GM21526 (cell line): ENCODE measurements around the gene SIK1.
"Not testable (repeated sequence)": the region's sequence is repeated elsewhere in the genome, so short reads cannot be mapped to it uniquely, and the experiment has no call there.

Experiments
- ATAC-seq: cut with Tn5 transposase; IDR thresholded peaks from one replicate; pipeline ENCODE4 v1.9.1; 2021; ENCODE audit warnings: moderate library complexity; ENCODE audit not compliant: unreplicated experiment, low FRiP score

SIK1 gene

DNA sequence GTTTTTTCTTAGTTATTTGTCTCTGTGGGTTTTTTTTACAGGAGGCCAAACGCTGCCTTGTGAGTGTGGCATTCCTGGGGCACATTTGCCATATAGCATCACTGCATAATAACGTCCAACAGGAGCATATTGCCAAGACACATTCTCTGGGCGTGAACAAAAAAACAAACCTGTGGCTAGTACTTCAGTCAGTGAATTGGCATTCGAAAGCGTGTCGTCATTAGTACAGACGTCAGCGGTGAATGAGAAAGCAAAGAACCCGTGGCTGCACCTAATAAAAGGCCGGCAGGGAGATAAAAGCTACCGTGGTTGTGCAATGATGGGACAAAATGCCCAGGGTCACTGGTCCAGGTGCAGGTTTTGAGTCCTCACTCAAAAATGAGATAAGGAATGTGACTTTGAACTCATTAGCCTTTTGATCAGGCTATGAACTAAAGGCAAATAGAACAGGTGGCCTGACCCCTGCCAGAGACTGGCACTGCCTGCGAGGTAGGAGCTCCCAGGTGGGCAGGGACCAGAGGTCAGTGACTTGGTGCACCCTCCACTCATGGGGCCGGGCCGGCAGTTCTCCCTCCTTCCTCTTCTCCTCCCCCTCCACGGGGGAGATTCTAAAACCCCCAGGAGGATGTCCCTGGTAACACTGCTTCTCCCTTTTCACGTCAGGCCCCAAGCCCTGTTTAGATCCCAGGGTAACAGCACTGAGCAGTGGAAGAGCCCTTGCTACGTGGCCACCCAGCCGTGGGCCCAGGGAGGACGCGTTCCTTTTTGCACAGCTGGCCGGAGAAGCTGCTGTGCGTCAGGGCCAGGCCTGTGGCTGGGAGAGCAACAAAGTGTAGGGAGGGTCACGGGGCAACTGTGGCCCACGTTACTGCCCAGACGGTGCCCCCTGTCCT, 14.2 kb upstream of the SIK1 start:
- ATAC-seq: not testable (repeated sequence)

DNA sequence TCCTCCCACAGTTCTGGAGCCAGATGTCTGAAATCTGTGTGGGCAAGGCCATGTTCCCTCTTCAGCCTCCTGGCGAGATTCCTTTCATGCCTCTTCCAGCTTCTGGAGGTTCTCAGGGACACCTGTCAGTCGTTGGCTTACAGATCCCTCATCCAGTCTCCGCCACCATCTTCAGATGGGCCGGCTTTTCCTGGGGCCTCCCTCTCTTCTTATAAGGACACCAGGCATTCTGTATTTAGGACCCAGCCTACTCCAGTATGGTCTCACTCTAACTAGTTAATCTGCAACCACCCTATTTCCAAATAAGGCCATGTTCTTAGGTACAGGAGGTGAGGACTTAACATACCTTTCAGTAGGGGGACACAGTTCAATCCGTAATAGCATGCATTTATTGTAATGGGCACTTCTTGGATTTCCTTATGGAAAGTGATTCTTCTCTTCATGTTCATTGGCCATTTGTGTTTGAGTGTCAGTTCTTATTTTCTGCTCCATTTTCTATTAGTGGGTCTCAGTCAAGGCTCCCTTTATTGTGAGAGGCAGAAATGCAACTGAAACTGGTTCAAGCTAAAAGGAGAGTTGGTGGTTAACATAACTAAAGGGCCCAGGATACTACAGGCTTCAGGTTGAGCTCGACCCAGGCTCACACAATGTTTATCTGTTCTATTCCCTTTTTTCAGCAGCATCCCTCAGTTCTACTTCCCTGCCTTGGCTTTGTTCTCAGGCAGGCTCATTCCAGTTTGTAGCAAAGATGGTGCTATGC, 12.6 kb upstream of the SIK1 start:
- ATAC-seq: not testable (repeated sequence)

DNA sequence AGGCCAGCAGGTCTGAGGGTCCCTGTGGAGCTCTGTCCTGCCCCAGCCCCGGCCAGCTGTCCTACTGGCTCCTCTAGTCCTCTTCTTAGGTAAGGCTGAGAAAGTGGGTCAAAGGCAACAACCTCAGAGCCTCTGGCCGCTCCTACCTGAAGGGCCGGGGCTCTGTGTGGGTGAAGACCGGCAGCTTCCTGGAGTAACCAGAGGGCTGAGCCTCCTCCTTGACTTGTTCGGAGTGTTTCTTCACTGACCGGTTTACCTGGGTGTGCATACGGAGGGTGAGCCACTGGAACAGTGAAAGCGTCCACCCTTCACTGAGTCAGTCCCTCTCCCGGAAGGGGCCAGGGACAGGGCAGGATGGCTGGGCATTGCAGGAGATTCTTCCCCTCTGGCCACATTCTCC, 9.3 kb upstream of the SIK1 start:
- not testable (repeated sequence) for ATAC-seq

DNA sequence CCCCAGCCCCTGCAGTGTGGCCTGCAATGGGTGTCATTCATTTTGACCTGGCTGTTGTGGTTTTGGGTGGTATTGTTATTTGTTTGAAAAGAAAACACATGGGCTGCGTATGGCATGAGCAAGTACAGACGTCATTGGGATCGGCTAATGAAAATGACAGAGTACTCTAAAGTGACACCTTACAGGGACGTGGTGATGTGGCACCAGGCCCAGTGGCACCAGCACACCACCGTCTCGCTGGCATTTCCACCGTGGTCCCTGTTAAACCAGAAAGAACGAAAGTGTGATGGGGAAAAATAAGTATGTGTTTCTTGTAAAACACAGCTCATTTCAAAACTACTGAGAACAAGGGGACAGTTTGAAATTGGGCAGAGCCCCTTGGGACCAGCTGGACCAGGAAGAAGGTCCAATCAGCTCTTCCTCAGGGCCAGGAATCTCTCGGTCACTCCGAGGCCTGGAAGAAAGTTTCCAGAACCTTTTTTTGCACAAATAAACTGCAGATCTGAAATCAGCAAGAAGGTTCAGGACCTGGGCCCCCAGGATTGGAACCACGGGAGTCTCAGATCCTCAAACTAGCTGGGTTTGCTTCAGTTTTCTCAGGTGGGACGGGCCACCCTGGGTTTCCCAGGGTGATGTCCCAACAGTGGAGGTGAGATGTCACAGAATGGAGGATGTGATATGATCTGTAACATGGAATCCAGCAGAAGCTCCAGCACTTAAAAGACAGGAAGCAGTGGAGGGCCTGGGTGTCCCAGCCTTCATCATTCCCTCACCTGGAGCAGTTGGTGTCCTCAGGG, 6.6 kb upstream of the SIK1 start:
- ATAC-seq: not testable (repeated sequence)

DNA sequence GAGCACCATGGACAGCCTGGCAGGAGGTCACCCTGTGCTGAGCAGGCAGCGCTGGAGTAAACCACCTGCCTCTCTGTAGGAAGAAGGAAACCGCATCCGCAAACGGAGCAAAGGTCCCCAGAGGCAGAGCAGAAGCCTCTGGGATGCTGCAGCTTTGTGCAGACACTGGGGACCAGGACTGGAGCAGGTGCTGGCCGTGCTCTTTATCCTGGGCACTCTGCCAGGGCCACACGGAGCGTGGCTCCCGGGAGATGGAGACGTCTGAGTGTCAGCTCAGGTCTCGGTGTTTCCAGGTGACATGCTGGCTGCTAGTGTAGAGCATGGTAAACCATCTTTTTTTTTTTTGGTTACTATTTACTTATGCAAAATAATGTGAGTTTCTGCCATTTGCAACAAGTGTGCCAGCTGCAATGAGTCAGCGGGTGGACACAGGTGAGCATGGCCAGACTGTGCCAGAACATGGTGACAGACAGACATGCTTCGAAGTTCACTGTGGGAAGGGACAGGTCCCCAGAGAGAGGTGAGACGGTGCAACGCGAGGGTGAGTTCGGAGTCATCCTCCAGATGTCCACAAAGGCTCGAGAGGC, 4.0 kb upstream of the SIK1 start:
- ATAC-seq: not testable (repeated sequence)

DNA sequence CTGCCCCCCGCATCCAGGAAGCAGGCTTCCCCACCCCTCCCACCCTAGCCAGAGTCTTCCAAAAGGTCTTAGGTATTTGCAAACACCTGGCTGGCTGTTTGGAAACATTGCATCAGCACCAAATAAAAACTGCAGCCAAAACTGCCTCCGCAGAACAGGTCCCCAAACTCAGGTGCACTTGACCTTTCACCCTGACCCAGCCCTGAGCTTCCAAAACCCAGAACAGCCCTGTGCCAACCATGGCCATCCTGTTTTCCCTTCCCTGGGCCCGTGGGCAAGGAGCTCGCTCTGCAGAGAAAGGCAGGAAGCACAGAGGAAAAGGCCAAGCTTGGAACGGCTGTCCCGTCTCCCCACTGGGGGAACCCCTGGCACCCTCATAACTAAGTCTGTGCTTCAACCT, 2.0 kb upstream of the SIK1 start:
- ATAC-seq: not testable (repeated sequence)

- peak; percentile 64 for ATAC-seq
Measured at GRCh38 chr21:43427242-43427559, 270 bp upstream of the SIK1 start.

- ATAC-seq: not testable (repeated sequence)
Measured at GRCh38 chr21:43426004-43426403, 927 bp downstream of the SIK1 start.

- not testable (repeated sequence) for ATAC-seq
Measured at GRCh38 chr21:43419475-43419874, 7.5 kb downstream of the SIK1 start.

DNA sequence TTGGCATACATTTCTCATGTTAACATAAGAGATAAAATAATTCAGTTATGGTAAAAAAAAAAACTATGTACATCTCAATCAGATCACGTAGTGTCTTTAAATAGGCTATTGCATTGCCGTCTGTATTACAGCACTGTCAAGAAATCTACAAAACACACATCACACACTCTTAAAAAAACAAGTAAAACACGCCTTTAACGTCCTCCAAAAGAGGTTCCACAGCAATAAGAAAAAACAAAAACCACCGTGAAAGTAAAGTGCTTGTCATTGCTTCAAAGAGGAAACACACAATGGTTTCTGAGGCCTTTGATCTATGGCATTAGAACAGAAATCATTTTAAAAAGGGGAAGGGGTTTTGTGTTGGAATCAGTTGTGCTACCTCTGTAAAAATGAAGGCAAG, 12.4 kb downstream of the SIK1 start:
- not testable (repeated sequence) for ATAC-seq

DNA sequence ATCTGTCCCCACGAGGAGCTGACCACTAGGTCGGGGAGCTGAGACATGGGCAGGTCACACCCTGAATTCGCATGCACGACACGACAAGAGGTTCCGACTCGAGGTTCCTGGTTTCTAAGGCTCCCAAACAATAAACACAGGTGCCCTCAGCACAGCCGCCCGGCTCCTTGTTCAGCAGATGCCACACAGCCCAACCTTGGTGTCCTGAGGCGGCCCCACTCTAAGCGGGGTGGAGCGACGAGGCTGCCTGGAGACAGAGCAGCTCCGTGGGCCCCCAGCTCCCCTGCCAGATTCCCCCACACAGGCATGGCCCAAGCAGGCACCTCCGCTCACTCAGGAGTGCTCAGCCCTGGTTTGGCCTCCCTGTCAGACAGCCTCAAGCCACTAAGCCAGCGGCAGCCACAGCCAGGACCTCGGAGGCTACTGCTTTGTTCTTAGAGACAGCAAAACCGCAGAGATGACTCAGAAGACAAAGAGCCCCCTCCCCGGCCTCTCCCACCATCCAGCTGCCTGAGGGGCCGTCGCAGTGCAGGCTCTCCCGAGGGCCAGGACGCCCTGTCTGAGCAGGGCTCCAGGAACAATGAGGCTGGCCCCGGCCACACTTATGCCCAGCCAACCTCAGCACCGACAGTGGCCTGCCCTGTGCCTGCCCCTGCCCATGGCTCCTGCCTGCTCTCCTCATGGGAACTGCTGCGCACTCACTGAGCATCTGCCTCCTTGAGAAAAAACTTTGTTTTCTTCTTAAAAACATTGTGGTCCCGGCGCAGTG, 14.7 kb downstream of the SIK1 start:
- not testable (repeated sequence) for ATAC-seq

- not testable (repeated sequence) for ATAC-seq
Measured at GRCh38 chr21:43410456-43411068, 16.4 kb downstream of the SIK1 start.

DNA sequence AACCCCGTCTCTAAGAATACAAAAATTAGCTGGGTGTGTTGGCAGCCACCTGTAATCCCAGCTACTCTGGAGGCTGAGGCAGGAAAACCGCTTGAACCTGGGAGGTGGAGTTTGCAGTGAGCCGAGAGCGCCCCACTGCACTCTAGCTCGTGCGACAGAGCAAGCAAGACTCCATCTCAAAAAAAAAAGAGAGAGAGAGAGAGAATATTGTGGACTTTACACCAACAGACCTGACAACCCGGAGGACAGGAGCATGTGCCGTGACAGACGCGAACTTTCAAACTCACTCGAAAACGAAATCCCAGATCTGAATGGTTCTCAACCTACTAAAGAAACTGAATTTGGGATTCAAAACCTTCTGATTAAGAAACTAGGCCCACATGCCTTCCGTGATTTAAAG, 19.8 kb downstream of the SIK1 start:
- not testable (repeated sequence) for ATAC-seq

- not testable (repeated sequence) for ATAC-seq
Measured at GRCh38 chr21:43404450-43404849, 22.5 kb downstream of the SIK1 start.

- not testable (repeated sequence) for ATAC-seq
Measured at GRCh38 chr21:43403651-43404430, 23.1 kb downstream of the SIK1 start.

DNA sequence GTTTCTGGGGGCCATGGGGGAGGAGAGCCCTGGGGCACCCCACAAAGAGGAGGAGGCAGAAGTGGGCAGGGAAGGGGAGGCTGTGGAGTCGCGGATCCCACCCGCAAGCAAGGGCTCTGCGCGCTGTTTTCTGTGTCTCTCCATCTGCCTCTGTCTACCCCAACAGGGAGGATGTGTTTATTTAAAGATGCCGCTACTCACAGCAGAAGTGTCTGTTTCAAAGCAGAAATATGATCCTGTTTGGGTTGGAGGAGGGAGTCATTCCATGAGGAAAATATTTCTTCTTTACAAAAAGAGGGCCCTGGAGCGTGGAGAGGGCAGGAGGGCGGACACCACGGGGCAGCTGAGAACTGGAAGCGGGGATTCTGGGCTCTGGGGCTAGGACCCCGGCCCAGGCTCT, 25.8 kb downstream of the SIK1 start:
- ATAC-seq: not testable (repeated sequence)

- not testable (repeated sequence) for ATAC-seq
Measured at GRCh38 chr21:43399595-43400015, 27.3 kb downstream of the SIK1 start.

- ATAC-seq: not testable (repeated sequence)
Measured at GRCh38 chr21:43399136-43399535, 27.8 kb downstream of the SIK1 start.
